ENCODE data around the gene EEA1. TPM values are rescaled to one million over a fixed set of nuclear protein-coding genes. Genes with fewer than 3 reads are reported as not detected.

EEA1 gene
- polyA plus RNA-seq, 2 of the 4 experiments (the other 2 are of a cell fraction) = 6.6 to 8.1 TPM

- WGBS (ENCODE audit: missing lambda C conversion rate) = 89% methylated on average over 2 of the region's 2 CpGs
- Histone ChIP-seq H3K27ac (no peak overlapping the region), H3K4me3 (no peak overlapping the region), H3K9me3 (peaks cover 14% of the 10 kb centered on the region), H3K4me1 (no peaks in the 10 kb centered on the region), H3K4me2 (no peak overlapping the region)
- FAIRE-seq (no peak), ATAC-seq (no peak), DNase-seq (ENCODE audit: low read depth in 1 of 2, low spot score in 1 of 2) (no peak)
- CTCF ChIA-PET = no interaction called here
- POLR2A ChIA-PET = no interaction called here
- TF ChIP-seq POLR2A (IDR thresholded peaks at IDR 0.05; ENCODE audit: low read length) = no peak
- TF ChIP-seq JUN (IDR thresholded peaks at IDR 0.05) = no peak
- no peak for TF ChIP-seq GATA3 (IDR thresholded peaks at IDR 0.05; ENCODE audit: borderline replicate concordance)
- no peak for TF ChIP-seq RFX5 (IDR thresholded peaks at IDR 0.05)
- TF ChIP-seq HOXB13 (CRISPR knock-in tag; IDR thresholded peaks at IDR 0.05; ENCODE audit: low read depth) = no peak
- no peak for TF ChIP-seq EHMT2 (IDR thresholded peaks at IDR 0.05; ENCODE audit: low read depth)
- TF ChIP-seq KDM1A (IDR thresholded peaks at IDR 0.05; ENCODE audit: low read depth) = no peak
- TF ChIP-seq RARB (CRISPR knock-in tag; IDR thresholded peaks at IDR 0.05) = no peak
- TF ChIP-seq PBX3 (IDR thresholded peaks at IDR 0.05) = no peak
- TF ChIP-seq RNF2 (IDR thresholded peaks at IDR 0.05; ENCODE audit: borderline replicate concordance, low read depth) = no peak
- TF ChIP-seq ZNF302 (CRISPR knock-in tag; IDR thresholded peaks at IDR 0.05) = no peak
- TF ChIP-seq NFE2L2 (conservative IDR thresholded peaks at IDR 0.05; ENCODE audit: low read length) = no peak
- no peak for TF ChIP-seq MAFK (IDR thresholded peaks at IDR 0.05; ENCODE audit: partially characterized antibody)
- no peak for TF ChIP-seq E2F6 (IDR thresholded peaks at IDR 0.05; ENCODE audit: borderline replicate concordance, low read depth)
Measured at GRCh38 chr12:92912672-92913071, 16.4 kb downstream of the EEA1 start.

GRCh38 chr12:92912052-92912451 is 17.0 kb downstream of the EEA1 start:
- H3K4me1 ChIP-seq = no peaks in the 10 kb centered on the region
- ATAC-seq = no peak
- CTCF ChIA-PET = interaction anchor here (1.8 kb wide), 1 partner anchor 15 kb away, joined by 4 read pairs; no protein-coding TSS in a partner anchor
- POLR2A ChIA-PET = no interaction called here
- no peak overlapping the region for H3K27ac ChIP-seq
- H3K9me3 ChIP-seq = peaks cover 14% of the 10 kb centered on the region
- no peak overlapping the region for H3K4me2 ChIP-seq
- H3K4me3 ChIP-seq = no peak overlapping the region
- WGBS (ENCODE audit: missing lambda C conversion rate) = 91% methylated on average over 3 of the region's 3 CpGs
- TF ChIP-seq EP300 (IDR thresholded peaks at IDR 0.05) = no peak
- TF ChIP-seq HOXB5 (CRISPR knock-in tag; IDR thresholded peaks at IDR 0.05) = no peak
- no peak for TF ChIP-seq GATA3 (IDR thresholded peaks at IDR 0.05; ENCODE audit: borderline replicate concordance)
- TF ChIP-seq RARB (CRISPR knock-in tag; IDR thresholded peaks at IDR 0.05) = no peak
- TF ChIP-seq, protein P1, sequence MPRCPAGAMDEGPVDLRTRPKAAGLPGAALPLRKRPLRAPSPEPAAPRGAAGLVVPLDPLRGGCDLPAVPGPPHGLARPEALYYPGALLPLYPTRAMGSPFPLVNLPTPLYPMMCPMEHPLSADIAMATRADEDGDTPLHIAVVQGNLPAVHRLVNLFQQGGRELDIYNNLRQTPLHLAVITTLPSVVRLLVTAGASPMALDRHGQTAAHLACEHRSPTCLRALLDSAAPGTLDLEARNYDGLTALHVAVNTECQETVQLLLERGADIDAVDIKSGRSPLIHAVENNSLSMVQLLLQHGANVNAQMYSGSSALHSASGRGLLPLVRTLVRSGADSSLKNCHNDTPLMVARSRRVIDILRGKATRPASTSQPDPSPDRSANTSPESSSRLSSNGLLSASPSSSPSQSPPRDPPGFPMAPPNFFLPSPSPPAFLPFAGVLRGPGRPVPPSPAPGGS (IDR thresholded peaks at IDR 0.05) = no peak
- no peak for TF ChIP-seq PBX3 (IDR thresholded peaks at IDR 0.05)
- TF ChIP-seq RCOR1 (IDR thresholded peaks at IDR 0.05; ENCODE audit: low read depth, low read length) = no peak
- no peak for DNase-seq (ENCODE audit: low read depth in 1 of 2, low spot score in 1 of 2)
- no peak for FAIRE-seq

- no peak for FAIRE-seq
- CTCF ChIA-PET = interaction anchor here (1.8 kb wide), 1 partner anchor 15 kb away, joined by 4 read pairs; no protein-coding TSS in a partner anchor
- no peak for ATAC-seq
- WGBS (ENCODE audit: missing lambda C conversion rate) = 88% methylated on average over 2 of the region's 2 CpGs
- no peak for DNase-seq (ENCODE audit: low read depth in 1 of 2, low spot score in 1 of 2)
- POLR2A ChIA-PET = no interaction called here
- H3K27ac ChIP-seq = no peak overlapping the region
- no peak for TF ChIP-seq GATA3 (IDR thresholded peaks at IDR 0.05; ENCODE audit: borderline replicate concordance)
- no peak for TF ChIP-seq FOSL2 (IDR thresholded peaks at IDR 0.05)
- TF ChIP-seq FOSL2 (CRISPR knock-in tag; IDR thresholded peaks at IDR 0.05) = no peak
- no peak for TF ChIP-seq CHD2 (IDR thresholded peaks at IDR 0.05; ENCODE audit: low read length, partially characterized antibody)
- TF ChIP-seq ZNF302 (CRISPR knock-in tag; IDR thresholded peaks at IDR 0.05) = no peak
- TF ChIP-seq E2F6 (IDR thresholded peaks at IDR 0.05; ENCODE audit: borderline replicate concordance, low read depth) = no peak
- TF ChIP-seq ZC3H11A (IDR thresholded peaks at IDR 0.05) = no peak
- H3K9me3 ChIP-seq = peaks cover 14% of the 10 kb centered on the region
- no peaks in the 10 kb centered on the region for H3K4me1 ChIP-seq
- H3K4me2 ChIP-seq = no peak overlapping the region
- no peak overlapping the region for H3K4me3 ChIP-seq
Measured at GRCh38 chr12:92911339-92911738, 17.8 kb downstream of the EEA1 start.

Measured in A549 (cell line).